Tibial artery (tissue), 4 donors: ENCODE data around the gene G6PC1.
"Not testable (repeated sequence)": the region's sequence is repeated elsewhere in the genome, so short reads cannot be mapped to it uniquely, and the experiment has no call there.

Experiments
- DNase-seq, 2 donors: peaks; one replicate each; pipeline ENCODE4 v3.0.0-alpha.2; 2019
- H3K27ac ChIP-seq, 2 donors: fragments of 200-600 bp; sonication (generic) in 1 of 2; 1 replicate in 1 of 2; 2 replicates in 1 of 2; pipeline ENCODE4 v1.5.1; 2018 to 2019; ENCODE audit warnings: mild to moderate bottlenecking in 1 of 2
- H3K27me3 ChIP-seq, 2 donors: fragments of 200-600 bp; sonication (generic) in 1 of 2; one replicate each; pipeline versions ENCODE4 v1.5.1 to v1.6.0; 2016 to 2019
- H3K36me3 ChIP-seq, 3 donors: fragments of 200-600 bp; sonication (generic) in 2 of 3; one replicate each; pipeline ENCODE4 v1.5.1; 2016 to 2019; ENCODE audit warnings: mild to moderate bottlenecking in 2 of 3
- H3K4me1 ChIP-seq, 4 donors: fragments of 200-600 bp; sonication (generic) in 2 of 4; 1 replicate in 3 of 4; 2 replicates in 1 of 4; pipeline ENCODE4 v1.5.1; 2016 to 2019
- H3K4me3 ChIP-seq, 2 donors: fragments of 200-600 bp; sonication (generic) in 1 of 2; 1 replicate in 1 of 2; 2 replicates in 1 of 2; pipeline ENCODE4 v1.5.1; 2018 to 2019; ENCODE audit warnings: mild to moderate bottlenecking in 2 of 2
- H3K9me3 ChIP-seq, 3 donors: fragments of 200-600 bp; sonication (generic) in 1 of 3; one replicate each; pipeline ENCODE4 v1.5.1; 2016 to 2019
- intact Hi-C: fragments of 100-400 bp; cut with DNase I; formaldehyde crosslinking; loops from one replicate; pipeline ENCODE4 v1.15.0; 2023; ENCODE audit warnings: low total_unique reads
- TF ChIP-seq, protein P1 (sequence below), 2 experiments: fragments of 200-600 bp in 1 of 2; fragments of 450-650 bp in 1 of 2; IDR thresholded peaks; one replicate each; pipeline ENCODE4 v1.5.1; 2017 to 2019; ENCODE audit warnings: antibody characterized with exemption in 2 of 2, mild to moderate bottlenecking in 1 of 2, moderate library complexity in 1 of 2

Gene G6PC1

DNA sequence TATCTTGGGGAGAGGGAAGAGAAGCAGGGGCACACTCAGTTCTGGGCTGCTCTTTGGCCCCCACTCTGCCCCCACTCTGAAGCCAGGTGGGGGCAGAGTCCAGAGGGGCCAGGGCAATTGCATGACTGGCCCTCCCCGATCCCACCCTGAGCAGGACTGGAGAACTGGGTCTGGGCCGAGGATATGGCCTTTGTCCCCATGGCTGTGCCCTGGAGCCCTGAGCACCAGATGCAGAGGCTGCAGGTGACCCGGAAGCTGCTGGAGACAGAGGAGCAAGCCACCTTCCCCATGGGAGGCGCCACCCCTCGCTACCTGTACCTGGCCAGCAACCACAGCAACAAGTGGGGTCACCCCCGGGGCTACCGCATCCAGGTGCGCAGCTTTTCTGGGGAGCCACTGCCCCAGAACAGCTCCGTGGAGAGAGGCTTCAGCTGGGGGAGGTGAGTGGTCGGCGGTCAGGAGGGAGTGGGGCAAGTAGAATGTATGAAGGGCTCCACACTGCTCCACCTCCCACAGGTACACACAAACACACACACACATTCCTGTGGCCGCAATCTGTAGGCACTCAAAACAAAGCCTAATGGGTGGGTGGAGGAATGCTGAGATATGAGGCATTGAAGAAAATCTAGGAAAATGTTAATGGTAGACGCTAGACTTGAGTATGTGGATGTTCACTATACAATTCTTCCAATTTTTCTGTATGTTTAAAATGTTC lies 28.2 kb upstream of the G6PC1 start:
- Histone ChIP-seq H3K27ac (no peak overlapping the region), H3K4me3 (no peak overlapping the region), H3K27me3 (no peaks in the 10 kb centered on the region), H3K4me1 (peaks cover 0 to 9% (median 0%) of the 10 kb centered on the region in 4 donors), H3K36me3 (peaks cover 35 to 63% (median 42%) of the 10 kb centered on the region in 3 donors), H3K9me3 (no peaks in the 10 kb centered on the region)
- TF ChIP-seq, protein P1, sequence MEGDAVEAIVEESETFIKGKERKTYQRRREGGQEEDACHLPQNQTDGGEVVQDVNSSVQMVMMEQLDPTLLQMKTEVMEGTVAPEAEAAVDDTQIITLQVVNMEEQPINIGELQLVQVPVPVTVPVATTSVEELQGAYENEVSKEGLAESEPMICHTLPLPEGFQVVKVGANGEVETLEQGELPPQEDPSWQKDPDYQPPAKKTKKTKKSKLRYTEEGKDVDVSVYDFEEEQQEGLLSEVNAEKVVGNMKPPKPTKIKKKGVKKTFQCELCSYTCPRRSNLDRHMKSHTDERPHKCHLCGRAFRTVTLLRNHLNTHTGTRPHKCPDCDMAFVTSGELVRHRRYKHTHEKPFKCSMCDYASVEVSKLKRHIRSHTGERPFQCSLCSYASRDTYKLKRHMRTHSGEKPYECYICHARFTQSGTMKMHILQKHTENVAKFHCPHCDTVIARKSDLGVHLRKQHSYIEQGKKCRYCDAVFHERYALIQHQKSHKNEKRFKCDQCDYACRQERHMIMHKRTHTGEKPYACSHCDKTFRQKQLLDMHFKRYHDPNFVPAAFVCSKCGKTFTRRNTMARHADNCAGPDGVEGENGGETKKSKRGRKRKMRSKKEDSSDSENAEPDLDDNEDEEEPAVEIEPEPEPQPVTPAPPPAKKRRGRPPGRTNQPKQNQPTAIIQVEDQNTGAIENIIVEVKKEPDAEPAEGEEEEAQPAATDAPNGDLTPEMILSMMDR (IDR thresholded peaks at IDR 0.05) = no peak
- no peak for DNase-seq
- intact Hi-C loops = no loop called here

DNA sequence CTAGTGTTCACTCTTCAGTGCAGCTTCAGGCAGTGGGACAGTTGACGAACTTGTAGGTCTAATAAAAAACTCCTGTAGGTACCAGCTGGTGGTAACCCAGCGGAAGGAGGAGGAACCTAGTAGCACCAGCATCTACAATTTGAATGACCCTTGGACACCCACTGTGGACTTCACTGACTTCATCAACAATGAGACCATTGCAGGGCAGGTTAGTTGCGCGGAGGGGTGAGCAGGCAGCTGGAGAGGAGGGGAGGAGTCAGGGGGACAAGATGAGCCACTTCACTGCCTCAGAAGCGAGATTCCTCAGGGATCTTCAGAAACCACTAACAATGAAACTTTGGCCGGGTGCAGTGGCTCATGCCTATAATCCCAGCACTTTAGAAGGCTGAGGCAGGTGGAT lies 27.3 kb upstream of the G6PC1 start:
- no peak overlapping the region for H3K27ac ChIP-seq
- intact Hi-C loops = no loop called here
- TF ChIP-seq, protein P1 (IDR thresholded peaks at IDR 0.05) = no peak
- no peaks in the 10 kb centered on the region for H3K9me3 ChIP-seq
- peaks cover 32 to 55% (median 37%) of the 10 kb centered on the region in 3 donors for H3K36me3 ChIP-seq
- no peak for DNase-seq
- H3K4me3 ChIP-seq = no peak overlapping the region
- H3K4me1 ChIP-seq = peaks cover 0 to 9% (median 0%) of the 10 kb centered on the region in 4 donors
- H3K27me3 ChIP-seq = no peaks in the 10 kb centered on the region

DNA sequence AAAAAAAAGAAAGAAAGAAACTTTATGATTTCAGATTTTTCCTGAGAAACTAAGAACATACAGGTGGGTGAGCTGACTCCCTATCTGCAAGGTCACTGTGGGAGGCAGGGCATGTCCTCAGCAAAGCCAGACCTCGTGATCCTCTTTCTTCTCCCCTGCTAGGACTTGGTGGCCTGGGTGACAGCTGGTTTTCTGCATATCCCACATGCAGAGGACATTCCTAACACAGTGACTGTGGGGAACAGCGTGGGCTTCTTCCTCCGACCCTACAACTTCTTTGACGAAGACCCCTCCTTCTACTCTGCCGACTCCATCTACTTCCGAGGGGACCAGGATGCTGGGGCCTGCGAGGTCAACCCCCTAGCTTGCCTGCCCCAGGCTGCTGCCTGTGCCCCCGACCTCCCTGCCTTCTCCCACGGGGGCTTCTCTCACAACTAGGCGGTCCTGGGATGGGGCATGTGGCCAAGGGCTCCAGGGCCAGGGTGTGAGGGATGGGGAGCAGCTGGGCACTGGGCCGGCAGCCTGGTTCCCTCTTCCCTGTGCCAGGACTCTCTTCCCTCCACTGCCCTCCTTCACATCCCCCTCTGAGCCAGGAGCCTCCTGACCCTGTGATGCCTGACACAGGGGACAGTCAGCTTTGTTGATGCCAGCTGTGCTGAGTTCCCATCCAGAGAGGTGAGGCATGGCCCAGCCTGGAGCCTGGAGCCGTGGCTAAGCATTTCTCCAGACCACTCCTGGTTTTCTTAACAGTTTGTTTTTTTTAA lies 26.5 kb upstream of the G6PC1 start:
- H3K27ac ChIP-seq, H3K4me3 ChIP-seq, H3K27me3 ChIP-seq, H3K9me3 ChIP-seq, DNase-seq, intact Hi-C loops, H3K4me1 ChIP-seq: not testable (repeated sequence)
- H3K36me3 ChIP-seq = peaks cover 27 to 48% (median 32%) of the 10 kb centered on the region in 3 donors

DNA sequence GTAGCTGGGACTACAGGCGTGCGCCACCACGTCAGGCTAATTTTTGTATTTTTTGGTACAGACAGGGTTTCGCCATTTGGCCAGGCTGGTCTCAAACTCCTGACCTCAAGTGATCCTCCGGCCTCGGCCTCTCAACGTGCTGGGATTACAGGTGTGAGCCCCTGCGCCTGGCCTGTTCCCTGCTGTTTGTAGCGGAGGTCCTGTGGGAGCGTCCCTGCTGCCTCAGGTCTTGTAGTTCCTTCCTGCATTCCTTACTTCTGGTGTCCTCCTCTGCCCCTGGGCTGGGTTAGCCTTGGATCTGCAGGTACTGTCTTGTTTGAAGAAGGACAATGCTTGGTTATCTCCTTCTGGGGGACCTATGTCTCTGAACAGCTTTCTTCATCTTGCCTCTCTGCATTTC lies 23.6 kb upstream of the G6PC1 start:
- peaks cover 0 to 9% (median 0%) of the 10 kb centered on the region in 4 donors for H3K4me1 ChIP-seq
- TF ChIP-seq, protein P1 (IDR thresholded peaks at IDR 0.05) = no peak
- intact Hi-C loops = no loop called here

DNA sequence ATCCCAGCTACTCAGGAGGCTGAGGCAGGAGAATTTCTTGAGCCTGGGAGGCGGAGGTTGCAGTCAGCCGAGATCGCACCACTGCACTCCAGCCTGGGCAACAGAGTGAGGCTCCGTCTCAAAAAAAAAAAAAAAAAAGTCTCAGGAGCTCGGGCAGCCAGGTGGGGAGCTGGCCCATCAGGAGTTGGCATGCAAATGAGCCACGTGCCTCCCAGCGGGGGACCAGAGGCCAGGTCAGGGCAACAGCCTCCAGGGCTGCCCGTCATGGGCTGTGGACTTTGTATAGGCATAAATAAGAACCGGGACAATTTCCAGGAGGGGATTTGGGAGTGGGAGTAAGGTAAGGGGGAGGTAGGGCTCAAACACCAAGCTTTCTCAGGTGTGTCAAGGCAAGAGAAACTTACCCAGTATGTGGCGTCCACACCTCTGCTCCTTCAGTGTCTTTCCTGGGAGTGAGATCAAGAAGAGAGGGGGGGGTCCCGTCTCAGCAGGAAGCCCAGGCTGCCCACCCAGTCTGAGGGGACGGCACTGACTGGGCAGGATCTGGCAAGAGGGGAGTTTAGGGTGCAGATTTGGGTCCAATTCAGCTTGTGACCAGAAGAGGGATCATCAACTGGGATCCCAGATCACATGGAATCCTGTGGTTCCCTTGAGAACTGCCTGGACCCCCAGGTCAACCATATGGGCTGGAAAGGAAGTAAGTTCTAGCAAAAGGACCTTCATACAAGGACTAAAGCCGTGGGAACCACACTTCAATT lies 22.3 kb upstream of the G6PC1 start:
- intact Hi-C loops = no loop called here
- no peak for DNase-seq

More for the DNA sequence above, 23.6 kb upstream of the G6PC1 start:
- no peak for DNase-seq
- H3K9me3 ChIP-seq = no peaks in the 10 kb centered on the region
- no peaks in the 10 kb centered on the region for H3K27me3 ChIP-seq
- no peak overlapping the region for H3K4me3 ChIP-seq
- H3K27ac ChIP-seq = no peak overlapping the region
- H3K36me3 ChIP-seq = peaks cover 8 to 22% (median 10%) of the 10 kb centered on the region in 3 donors

More for the DNA sequence above, 22.3 kb upstream of the G6PC1 start:
- Histone ChIP-seq H3K4me3 (no peak overlapping the region), H3K27ac (no peak overlapping the region), H3K36me3 (peaks cover 0 to 11% (median 0%) of the 10 kb centered on the region in 3 donors), H3K9me3 (no peaks in the 10 kb centered on the region), H3K27me3 (no peaks in the 10 kb centered on the region), H3K4me1 (peaks cover 0 to 9% (median 0%) of the 10 kb centered on the region in 4 donors)
- TF ChIP-seq, protein P1 (IDR thresholded peaks at IDR 0.05) = no peak
